OCI-LY1 (cell line): Measurements from ENCODE around the gene KLHL29.

ENCODE experiments used
- CTCF ChIP-seq: fragments of 200-600 bp; sonication (generic), shearing (Covaris generic); IDR thresholded peaks from 2 replicates; pipeline ENCODE4 v1.5.1; 2017; ENCODE audit warnings: mild to moderate bottlenecking, antibody characterized with exemption, low read length, moderate library complexity, mixed read lengths
- EZH2 ChIP-seq: fragments of 200-600 bp; sonication (generic), shearing (Covaris generic); IDR thresholded peaks from 2 replicates; pipeline ENCODE4 v1.8.0; 2017; ENCODE audit warnings: borderline replicate concordance, mixed run types, mild to moderate bottlenecking, antibody characterized with exemption, low read length, moderate library complexity, mixed read lengths

DNA sequence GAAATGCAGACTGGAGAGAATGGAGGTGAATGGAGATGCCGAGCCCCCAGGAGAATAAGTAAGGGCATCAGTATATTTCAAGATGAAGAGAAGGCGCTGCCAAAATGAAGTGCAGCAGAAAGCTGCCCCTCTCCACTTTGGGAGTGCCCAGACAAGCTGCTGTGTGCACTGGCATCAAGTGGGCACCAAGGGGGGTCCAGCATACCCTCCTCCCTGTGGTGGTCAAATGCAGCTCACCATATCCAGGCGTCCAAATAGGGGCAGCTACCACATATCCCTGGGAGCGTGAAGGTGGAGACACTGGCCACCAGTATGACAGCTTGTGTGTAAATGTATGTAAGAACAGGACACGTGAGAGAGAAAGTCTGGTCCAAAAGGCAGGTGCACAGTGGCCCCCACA, 236.6 kb downstream of the KLHL29 start:
- no peak for TF ChIP-seq CTCF
- no peak for TF ChIP-seq EZH2
